ENCODE results near the gene BANP.
A peak's percentile ranks its signal among the peaks of the same experiment; 100 is the strongest.

The BANP gene

GRCh38 chr16:88069397-88070168, 118.3 kb downstream of the BANP start:
- WGBS (ENCODE audit: extremely low coverage, insufficient coverage, insufficient read length), result no CpG with 5 or more reads among the region's 25 CpGs
- no peak overlapping the region for H3K23ac ChIP-seq (ENCODE audit: low read length)
- H3K79me2 ChIP-seq (ENCODE audit: control insufficient read depth, insufficient read depth, low read length, poor library complexity), result no peaks in the 10 kb centered on the region
- H3K4me2 ChIP-seq (ENCODE audit: low read length), result no peak overlapping the region
- H3K4me3 ChIP-seq (ENCODE audit: low read depth, low read length), result no peak overlapping the region
- H4K12ac ChIP-seq (ENCODE audit: low read depth, low read length), result no peak overlapping the region
- H2BK12ac ChIP-seq (ENCODE audit: low read length), result no peak overlapping the region
- H4K8ac ChIP-seq (ENCODE audit: low read depth, low read length), result no peak overlapping the region
- no peaks in the 10 kb centered on the region for H3K79me1 ChIP-seq (ENCODE audit: low read length)
- no peak overlapping the region for H3K14ac ChIP-seq (ENCODE audit: low read length)
- H3K36me3 ChIP-seq (ENCODE audit: control insufficient read depth in 1 of 2, insufficient read depth in 2 of 2, low read length in 2 of 2), result peaks cover 46 to 49% of the 10 kb centered on the region in 2 experiments
- H2BK5ac ChIP-seq (ENCODE audit: low read depth, low read length, poor library complexity), result no peak overlapping the region
- H4K91ac ChIP-seq (ENCODE audit: low read depth, low read length), result no peak overlapping the region
- H3K18ac ChIP-seq (ENCODE audit: low read length), result no peak overlapping the region
- no peak overlapping the region for H2AFZ ChIP-seq (ENCODE audit: insufficient read depth, low read length, poor library complexity)
- no peak overlapping the region for H3K4ac ChIP-seq (ENCODE audit: low read depth, low read length)
- no peak overlapping the region for H2BK120ac ChIP-seq (ENCODE audit: insufficient read depth, low read length, poor library complexity)
- no peaks in the 10 kb centered on the region for H3K27me3 ChIP-seq (ENCODE audit: insufficient read depth, low read length)
- H3K27ac ChIP-seq (ENCODE audit: low read depth, low read length), result no peak overlapping the region
- no peak for DNase-seq
- H3K9ac ChIP-seq (ENCODE audit: low read length), result no peak overlapping the region
- H3K4me1 ChIP-seq (ENCODE audit: control insufficient read depth in 1 of 2, insufficient read depth in 2 of 2, low read length in 2 of 2), result peaks cover under 1 to 2% of the 10 kb centered on the region in 2 experiments
- no peaks in the 10 kb centered on the region for H3K9me3 ChIP-seq (ENCODE audit: insufficient read depth, low read depth, low read length)
- H2AK5ac ChIP-seq (ENCODE audit: low read length), result no peak overlapping the region

GRCh38 chr16:88070341-88070740, 119.1 kb downstream of the BANP start:
- no peak overlapping the region for H2AK5ac ChIP-seq (ENCODE audit: low read length)
- peak in 1 of 2 donors; percentile 65 for DNase-seq
- H3K4me3 ChIP-seq (ENCODE audit: low read depth, low read length), result no peak overlapping the region
- H3K9me3 ChIP-seq (ENCODE audit: insufficient read depth, low read depth, low read length), result no peaks in the 10 kb centered on the region
- H3K14ac ChIP-seq (ENCODE audit: low read length), result no peak overlapping the region
- H3K36me3 ChIP-seq (ENCODE audit: control insufficient read depth in 1 of 2, insufficient read depth in 2 of 2, low read length in 2 of 2), result peaks cover 43 to 45% of the 10 kb centered on the region in 2 experiments
- H2AFZ ChIP-seq (ENCODE audit: insufficient read depth, low read length, poor library complexity), result no peak overlapping the region
- H2BK12ac ChIP-seq (ENCODE audit: low read length), result no peak overlapping the region
- H4K91ac ChIP-seq (ENCODE audit: low read depth, low read length), result no peak overlapping the region
- H4K8ac ChIP-seq (ENCODE audit: low read depth, low read length), result no peak overlapping the region
- H3K4me2 ChIP-seq (ENCODE audit: low read length), result no peak overlapping the region
- H3K18ac ChIP-seq (ENCODE audit: low read length), result no peak overlapping the region
- H3K27ac ChIP-seq (ENCODE audit: low read depth, low read length), result no peak overlapping the region
- no peak overlapping the region for H3K23ac ChIP-seq (ENCODE audit: low read length)
- no peaks in the 10 kb centered on the region for H3K79me1 ChIP-seq (ENCODE audit: low read length)
- H3K4me1 ChIP-seq (ENCODE audit: control insufficient read depth in 1 of 2, insufficient read depth in 2 of 2, low read length in 2 of 2), result no peaks in the 10 kb centered on the region
- H3K27me3 ChIP-seq (ENCODE audit: insufficient read depth, low read length), result no peaks in the 10 kb centered on the region
- no peak overlapping the region for H3K9ac ChIP-seq (ENCODE audit: low read length)
- H3K4ac ChIP-seq (ENCODE audit: low read depth, low read length), result no peak overlapping the region
- H3K79me2 ChIP-seq (ENCODE audit: control insufficient read depth, insufficient read depth, low read length, poor library complexity), result no peaks in the 10 kb centered on the region
- H2BK5ac ChIP-seq (ENCODE audit: low read depth, low read length, poor library complexity), result no peak overlapping the region
- H2BK120ac ChIP-seq (ENCODE audit: insufficient read depth, low read length, poor library complexity), result no peak overlapping the region
- H4K12ac ChIP-seq (ENCODE audit: low read depth, low read length), result no peak overlapping the region
- no CpG with 5 or more reads among the region's 12 CpGs for WGBS (ENCODE audit: extremely low coverage, insufficient coverage, insufficient read length)

- H3K18ac ChIP-seq (ENCODE audit: low read length), result no peak overlapping the region
- H3K23ac ChIP-seq (ENCODE audit: low read length), result no peak overlapping the region
- H3K9me3 ChIP-seq (ENCODE audit: insufficient read depth, low read depth, low read length), result no peaks in the 10 kb centered on the region
- no peak overlapping the region for H3K14ac ChIP-seq (ENCODE audit: low read length)
- no peak overlapping the region for H2AFZ ChIP-seq (ENCODE audit: insufficient read depth, low read length, poor library complexity)
- no peaks in the 10 kb centered on the region for H3K4me1 ChIP-seq (ENCODE audit: control insufficient read depth in 1 of 2, insufficient read depth in 2 of 2, low read length in 2 of 2)
- H3K27ac ChIP-seq (ENCODE audit: low read depth, low read length), result no peak overlapping the region
- H2BK120ac ChIP-seq (ENCODE audit: insufficient read depth, low read length, poor library complexity), result no peak overlapping the region
- no peak overlapping the region for H2BK12ac ChIP-seq (ENCODE audit: low read length)
- no peak overlapping the region for H2AK5ac ChIP-seq (ENCODE audit: low read length)
- H3K79me1 ChIP-seq (ENCODE audit: low read length), result no peaks in the 10 kb centered on the region
- H3K27me3 ChIP-seq (ENCODE audit: insufficient read depth, low read length), result no peaks in the 10 kb centered on the region
- no peak overlapping the region for H4K12ac ChIP-seq (ENCODE audit: low read depth, low read length)
- DNase-seq, result no peak
- no peaks in the 10 kb centered on the region for H3K79me2 ChIP-seq (ENCODE audit: control insufficient read depth, insufficient read depth, low read length, poor library complexity)
- H2BK5ac ChIP-seq (ENCODE audit: low read depth, low read length, poor library complexity), result no peak overlapping the region
- H4K91ac ChIP-seq (ENCODE audit: low read depth, low read length), result no peak overlapping the region
- no peak overlapping the region for H4K8ac ChIP-seq (ENCODE audit: low read depth, low read length)
- no peak overlapping the region for H3K9ac ChIP-seq (ENCODE audit: low read length)
- no peak overlapping the region for H3K4me3 ChIP-seq (ENCODE audit: low read depth, low read length)
- peaks cover 36 to 44% of the 10 kb centered on the region in 2 experiments for H3K36me3 ChIP-seq (ENCODE audit: control insufficient read depth in 1 of 2, insufficient read depth in 2 of 2, low read length in 2 of 2)
- no peak overlapping the region for H3K4me2 ChIP-seq (ENCODE audit: low read length)
- H3K4ac ChIP-seq (ENCODE audit: low read depth, low read length), result no peak overlapping the region
- WGBS (ENCODE audit: extremely low coverage, insufficient coverage, insufficient read length), result no CpG with 5 or more reads among the region's 23 CpGs
Measured at GRCh38 chr16:88070989-88071625, 119.9 kb downstream of the BANP start.

- H3K4me1 ChIP-seq (ENCODE audit: control insufficient read depth in 1 of 2, insufficient read depth in 2 of 2, low read length in 2 of 2), result peaks cover 6% of the 10 kb centered on the region in 2 experiments
- no peak overlapping the region for H2BK12ac ChIP-seq (ENCODE audit: low read length)
- H3K27me3 ChIP-seq (ENCODE audit: insufficient read depth, low read length), result no peaks in the 10 kb centered on the region
- no peaks in the 10 kb centered on the region for H3K79me2 ChIP-seq (ENCODE audit: control insufficient read depth, insufficient read depth, low read length, poor library complexity)
- no peak overlapping the region for H4K12ac ChIP-seq (ENCODE audit: low read depth, low read length)
- H2BK120ac ChIP-seq (ENCODE audit: insufficient read depth, low read length, poor library complexity), result no peak overlapping the region
- DNase-seq, result no peak
- H3K27ac ChIP-seq (ENCODE audit: low read depth, low read length), result no peak overlapping the region
- H4K91ac ChIP-seq (ENCODE audit: low read depth, low read length), result no peak overlapping the region
- H3K23ac ChIP-seq (ENCODE audit: low read length), result no peak overlapping the region
- H3K14ac ChIP-seq (ENCODE audit: low read length), result no peak overlapping the region
- H3K4me2 ChIP-seq (ENCODE audit: low read length), result no peak overlapping the region
- H4K8ac ChIP-seq (ENCODE audit: low read depth, low read length), result no peak overlapping the region
- H3K18ac ChIP-seq (ENCODE audit: low read length), result no peak overlapping the region
- no peaks in the 10 kb centered on the region for H3K79me1 ChIP-seq (ENCODE audit: low read length)
- H3K9ac ChIP-seq (ENCODE audit: low read length), result no peak overlapping the region
- H2AFZ ChIP-seq (ENCODE audit: insufficient read depth, low read length, poor library complexity), result no peak overlapping the region
- H2AK5ac ChIP-seq (ENCODE audit: low read length), result no peak overlapping the region
- H3K4me3 ChIP-seq (ENCODE audit: low read depth, low read length), result no peak overlapping the region
- WGBS (ENCODE audit: extremely low coverage, insufficient coverage, insufficient read length), result no CpG with 5 or more reads among the region's 33 CpGs
- no peaks in the 10 kb centered on the region for H3K9me3 ChIP-seq (ENCODE audit: insufficient read depth, low read depth, low read length)
- peaks cover 36 to 44% of the 10 kb centered on the region in 2 experiments for H3K36me3 ChIP-seq (ENCODE audit: control insufficient read depth in 1 of 2, insufficient read depth in 2 of 2, low read length in 2 of 2)
- no peak overlapping the region for H3K4ac ChIP-seq (ENCODE audit: low read depth, low read length)
- no peak overlapping the region for H2BK5ac ChIP-seq (ENCODE audit: low read depth, low read length, poor library complexity)
Measured at GRCh38 chr16:88071908-88072307, 120.7 kb downstream of the BANP start.

All from trophoblast cell (in vitro differentiated cells and primary cell).